Measurements from ENCODE around the gene RETSAT.
"Not testable (repeated sequence)": the region's sequence is repeated elsewhere in the genome, so short reads cannot be mapped to it uniquely, and the experiment has no call there.

The RETSAT gene

GRCh38 chr2:85371045-85371444, 16.7 kb upstream of the RETSAT start:
- Histone ChIP-seq H3K9me3 (ENCODE audit: insufficient read depth, low read length) (no peaks in the 10 kb centered on the region), H3K9ac (ENCODE audit: low read length) (no peak overlapping the region), H2AFZ (ENCODE audit: low read depth, low read length, severe bottlenecking) (no peak overlapping the region), H3K4me2 (ENCODE audit: low read depth, low read length, poor library complexity, severe bottlenecking) (no peak overlapping the region), H4K20me1 (ENCODE audit: low read depth, low read length) (no peaks in the 10 kb centered on the region), H3K79me2 (ENCODE audit: insufficient read depth, low read length) (no peaks in the 10 kb centered on the region), H3K4me3 (ENCODE audit: insufficient read depth, low read length, poor library complexity, severe bottlenecking) (no peak overlapping the region), H3F3A (ENCODE audit: insufficient read depth) (0 out of 2 replicates have a peak, but pooled peaks cover 4% of the 10 kb centered on the region), H3K9me2 (replicated peaks; ENCODE audit: insufficient read depth, low read length) (no peaks in the 10 kb centered on the region), H3K27ac (ENCODE audit: low read depth, low read length) (no peak overlapping the region), H3K36me3 (ENCODE audit: low read length) (no peaks in the 10 kb centered on the region), H3K27me3 (ENCODE audit: low read length) (no peaks in the 10 kb centered on the region)
- TF ChIP-seq, protein P1, sequence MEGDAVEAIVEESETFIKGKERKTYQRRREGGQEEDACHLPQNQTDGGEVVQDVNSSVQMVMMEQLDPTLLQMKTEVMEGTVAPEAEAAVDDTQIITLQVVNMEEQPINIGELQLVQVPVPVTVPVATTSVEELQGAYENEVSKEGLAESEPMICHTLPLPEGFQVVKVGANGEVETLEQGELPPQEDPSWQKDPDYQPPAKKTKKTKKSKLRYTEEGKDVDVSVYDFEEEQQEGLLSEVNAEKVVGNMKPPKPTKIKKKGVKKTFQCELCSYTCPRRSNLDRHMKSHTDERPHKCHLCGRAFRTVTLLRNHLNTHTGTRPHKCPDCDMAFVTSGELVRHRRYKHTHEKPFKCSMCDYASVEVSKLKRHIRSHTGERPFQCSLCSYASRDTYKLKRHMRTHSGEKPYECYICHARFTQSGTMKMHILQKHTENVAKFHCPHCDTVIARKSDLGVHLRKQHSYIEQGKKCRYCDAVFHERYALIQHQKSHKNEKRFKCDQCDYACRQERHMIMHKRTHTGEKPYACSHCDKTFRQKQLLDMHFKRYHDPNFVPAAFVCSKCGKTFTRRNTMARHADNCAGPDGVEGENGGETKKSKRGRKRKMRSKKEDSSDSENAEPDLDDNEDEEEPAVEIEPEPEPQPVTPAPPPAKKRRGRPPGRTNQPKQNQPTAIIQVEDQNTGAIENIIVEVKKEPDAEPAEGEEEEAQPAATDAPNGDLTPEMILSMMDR (IDR thresholded peaks at IDR 0.05; ENCODE audit: insufficient read depth, low read length, poor library complexity, severe bottlenecking): no peak
- TF ChIP-seq EZH2phosphoT487 (conservative IDR thresholded peaks at IDR 0.05; ENCODE audit: low read length): no peak

GRCh38 chr2:85369500-85369899, 15.2 kb upstream of the RETSAT start:
- H3K4me2 ChIP-seq (ENCODE audit: low read depth, low read length, poor library complexity, severe bottlenecking): no peak overlapping the region
- no peak overlapping the region for H3K9ac ChIP-seq (ENCODE audit: low read length)
- no peak overlapping the region for H3K4me3 ChIP-seq (ENCODE audit: insufficient read depth, low read length, poor library complexity, severe bottlenecking)
- H3K9me3 ChIP-seq (ENCODE audit: insufficient read depth, low read length): no peaks in the 10 kb centered on the region
- H3K79me2 ChIP-seq (ENCODE audit: insufficient read depth, low read length): no peaks in the 10 kb centered on the region
- no peaks in the 10 kb centered on the region for H3K27me3 ChIP-seq (ENCODE audit: low read length)
- H3K36me3 ChIP-seq (ENCODE audit: low read length): no peaks in the 10 kb centered on the region
- no peaks in the 10 kb centered on the region for H3K9me2 ChIP-seq (replicated peaks; ENCODE audit: insufficient read depth, low read length)
- no peak overlapping the region for H3K27ac ChIP-seq (ENCODE audit: low read depth, low read length)
- TF ChIP-seq EZH2phosphoT487 (conservative IDR thresholded peaks at IDR 0.05; ENCODE audit: low read length): no peak
- TF ChIP-seq, protein P1 (IDR thresholded peaks at IDR 0.05; ENCODE audit: insufficient read depth, low read length, poor library complexity, severe bottlenecking): no peak
- no peaks in the 10 kb centered on the region for H3F3A ChIP-seq (ENCODE audit: insufficient read depth)
- H2AFZ ChIP-seq (ENCODE audit: low read depth, low read length, severe bottlenecking): no peak overlapping the region
- H4K20me1 ChIP-seq (ENCODE audit: low read depth, low read length): no peaks in the 10 kb centered on the region

GRCh38 chr2:85368921-85369320, 14.6 kb upstream of the RETSAT start:
- Histone ChIP-seq H3K79me2 (ENCODE audit: insufficient read depth, low read length) (no peaks in the 10 kb centered on the region), H3K27ac (ENCODE audit: low read depth, low read length) (no peak overlapping the region), H3K9me2 (replicated peaks; ENCODE audit: insufficient read depth, low read length) (no peaks in the 10 kb centered on the region), H3F3A (ENCODE audit: insufficient read depth) (no peaks in the 10 kb centered on the region), H4K20me1 (ENCODE audit: low read depth, low read length) (no peaks in the 10 kb centered on the region), H3K9ac (ENCODE audit: low read length) (no peak overlapping the region), H3K4me3 (ENCODE audit: insufficient read depth, low read length, poor library complexity, severe bottlenecking) (no peak overlapping the region), H3K36me3 (ENCODE audit: low read length) (no peaks in the 10 kb centered on the region), H3K9me3 (ENCODE audit: insufficient read depth, low read length) (no peaks in the 10 kb centered on the region), H3K27me3 (ENCODE audit: low read length) (no peaks in the 10 kb centered on the region), H2AFZ (ENCODE audit: low read depth, low read length, severe bottlenecking) (no peak overlapping the region), H3K4me2 (ENCODE audit: low read depth, low read length, poor library complexity, severe bottlenecking) (no peak overlapping the region)
- TF ChIP-seq EZH2phosphoT487 (conservative IDR thresholded peaks at IDR 0.05; ENCODE audit: low read length): no peak

DNA sequence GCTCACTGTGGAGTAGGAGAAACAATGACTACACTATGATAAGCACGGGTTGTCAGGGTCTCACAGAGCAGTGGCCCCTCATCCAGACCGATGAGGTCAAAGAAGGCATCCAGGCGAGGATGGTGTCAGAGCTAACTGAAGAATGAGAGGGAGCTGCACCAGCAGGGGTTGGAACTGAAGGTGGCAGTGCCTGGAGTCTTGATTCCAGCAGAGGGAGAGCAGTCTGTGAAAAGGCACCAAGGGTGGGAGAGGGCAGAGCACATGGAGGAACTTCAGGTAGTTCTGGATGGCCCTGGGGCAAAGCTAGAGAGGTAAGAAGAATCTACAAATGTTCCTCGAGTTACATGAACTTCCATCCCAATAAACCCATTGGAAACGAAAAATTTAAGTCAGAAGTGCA, 12.9 kb upstream of the RETSAT start:
- Histone ChIP-seq H3K4me3 (ENCODE audit: insufficient read depth, low read length, poor library complexity, severe bottlenecking) (no peak overlapping the region), H3K9me3 (ENCODE audit: insufficient read depth, low read length) (no peaks in the 10 kb centered on the region), H3K27ac (ENCODE audit: low read depth, low read length) (no peak overlapping the region), H2AFZ (ENCODE audit: low read depth, low read length, severe bottlenecking) (no peak overlapping the region), H3K79me2 (ENCODE audit: insufficient read depth, low read length) (no peaks in the 10 kb centered on the region), H4K20me1 (ENCODE audit: low read depth, low read length) (no peaks in the 10 kb centered on the region), H3K9me2 (replicated peaks; ENCODE audit: insufficient read depth, low read length) (no peaks in the 10 kb centered on the region), H3K9ac (ENCODE audit: low read length) (no peak overlapping the region), H3K27me3 (ENCODE audit: low read length) (no peaks in the 10 kb centered on the region), H3F3A (ENCODE audit: insufficient read depth) (no peaks in the 10 kb centered on the region), H3K4me2 (ENCODE audit: low read depth, low read length, poor library complexity, severe bottlenecking) (no peak overlapping the region), H3K36me3 (ENCODE audit: low read length) (peaks cover under 1% of the 10 kb centered on the region; the same call in 1 of the 2 replicates)
- no peak for TF ChIP-seq EZH2phosphoT487 (conservative IDR thresholded peaks at IDR 0.05; ENCODE audit: low read length)
- TF ChIP-seq, protein P1 (IDR thresholded peaks at IDR 0.05; ENCODE audit: insufficient read depth, low read length, poor library complexity, severe bottlenecking): no peak

DNA sequence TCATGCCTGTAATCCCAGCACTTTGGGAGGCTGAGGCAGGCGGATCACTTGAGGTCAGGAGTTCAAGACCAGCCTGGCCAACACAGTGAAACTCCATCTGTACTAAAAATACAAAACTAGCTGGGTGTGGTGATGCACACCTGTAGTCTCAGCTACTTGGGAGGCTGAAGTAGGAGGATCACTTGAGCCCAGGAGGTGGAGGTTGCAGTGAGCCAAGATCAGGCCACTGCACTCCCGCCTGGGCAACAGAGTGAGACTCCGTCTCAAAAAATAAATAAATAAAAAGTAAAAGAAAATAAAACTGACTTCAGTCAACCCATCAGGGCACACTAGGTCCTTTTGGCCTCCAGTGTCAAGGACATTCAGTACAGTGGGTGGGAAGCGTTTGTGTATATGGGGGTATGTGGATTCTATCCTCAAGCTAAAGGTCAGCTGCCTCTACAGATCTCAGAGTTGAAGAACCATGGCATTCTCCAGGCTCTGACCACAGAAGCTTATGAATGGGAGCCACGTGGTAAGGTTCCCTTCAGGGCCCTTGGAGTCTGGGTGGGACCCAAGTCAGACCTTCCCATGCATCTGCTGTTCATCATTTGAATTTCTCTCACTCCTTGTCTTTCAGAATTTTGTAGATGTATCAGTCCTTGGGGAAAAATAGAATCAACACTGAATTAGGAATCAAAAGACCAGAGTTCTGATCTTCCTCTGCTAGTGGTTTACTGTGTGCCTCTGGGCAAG, 8.5 kb upstream of the RETSAT start:
- H3K36me3 ChIP-seq (ENCODE audit: low read length): not testable (repeated sequence)

More for the DNA sequence above, 8.5 kb upstream of the RETSAT start:
- not testable (repeated sequence) for H2AFZ ChIP-seq (ENCODE audit: low read depth, low read length, severe bottlenecking); H3K79me2 ChIP-seq (ENCODE audit: insufficient read depth, low read length); H3K4me2 ChIP-seq (ENCODE audit: low read depth, low read length, poor library complexity, severe bottlenecking); H3K27ac ChIP-seq (ENCODE audit: low read depth, low read length); H3K9me2 ChIP-seq (replicated peaks; ENCODE audit: insufficient read depth, low read length); H3F3A ChIP-seq (ENCODE audit: insufficient read depth); H3K9ac ChIP-seq (ENCODE audit: low read length); H3K4me3 ChIP-seq (ENCODE audit: insufficient read depth, low read length, poor library complexity, severe bottlenecking); H3K9me3 ChIP-seq (ENCODE audit: insufficient read depth, low read length); H4K20me1 ChIP-seq (ENCODE audit: low read depth, low read length); H3K27me3 ChIP-seq (ENCODE audit: low read length)

Measured in SU-DHL-6 (cell line).